ENCODE results near the gene PNMA8B.

PNMA8B gene

GRCh38 chr19:46487178-46487801 is 8.4 kb downstream of the PNMA8B start:
- no peaks in the 10 kb centered on the region for H3K9me3 ChIP-seq
- peaks cover 3 to 4% of the 10 kb centered on the region in 2 experiments for H3K4me1 ChIP-seq (ENCODE audit: control insufficient read depth in 1 of 2, insufficient read depth in 1 of 2, low read depth in 1 of 2, low read length in 1 of 2)
- no peak overlapping the region for H3K27ac ChIP-seq
- H3K4me3 ChIP-seq (ENCODE audit: low read depth in 1 of 2, low read length in 1 of 2): no peak overlapping the region
- TF ChIP-seq CTCF (IDR thresholded peaks at IDR 0.05): no peak
- H3K27me3 ChIP-seq: peaks cover 94% of the 10 kb centered on the region
- no peaks in the 10 kb centered on the region for H3K36me3 ChIP-seq

- Histone ChIP-seq H3K27me3 (peaks cover 94% of the 10 kb centered on the region), H3K36me3 (no peaks in the 10 kb centered on the region), H3K4me1 (ENCODE audit: control insufficient read depth in 1 of 2, insufficient read depth in 1 of 2, low read depth in 1 of 2, low read length in 1 of 2) (peaks cover 3 to 4% of the 10 kb centered on the region in 2 experiments), H3K9me3 (no peaks in the 10 kb centered on the region), H3K27ac (no peak overlapping the region), H3K4me3 (ENCODE audit: low read depth in 1 of 2, low read length in 1 of 2) (no peak overlapping the region)
- TF ChIP-seq CTCF (IDR thresholded peaks at IDR 0.05): no peak
Observed at GRCh38 chr19:46486358-46486757, 9.3 kb downstream of the PNMA8B start.

- H3K4me1 ChIP-seq (ENCODE audit: control insufficient read depth in 1 of 2, insufficient read depth in 1 of 2, low read depth in 1 of 2, low read length in 1 of 2): no peaks in the 10 kb centered on the region
- peaks cover 93% of the 10 kb centered on the region for H3K27me3 ChIP-seq
- no peak for TF ChIP-seq CTCF (IDR thresholded peaks at IDR 0.05)
Observed at GRCh38 chr19:46484656-46485055, 11.0 kb downstream of the PNMA8B start.

GRCh38 chr19:46482631-46483030 is 13.0 kb downstream of the PNMA8B start:
- Histone ChIP-seq H3K36me3 (no peaks in the 10 kb centered on the region), H3K9me3 (no peaks in the 10 kb centered on the region), H3K4me3 (ENCODE audit: low read depth in 1 of 2, low read length in 1 of 2) (no peak overlapping the region), H3K4me1 (ENCODE audit: control insufficient read depth in 1 of 2, insufficient read depth in 1 of 2, low read depth in 1 of 2, low read length in 1 of 2) (no peaks in the 10 kb centered on the region), H3K27ac (no peak overlapping the region), H3K27me3 (peaks cover 82% of the 10 kb centered on the region)
- no peak for TF ChIP-seq CTCF (IDR thresholded peaks at IDR 0.05)

More at GRCh38 chr19:46484656-46485055, 11.0 kb downstream of the PNMA8B start:
- Histone ChIP-seq H3K4me3 (ENCODE audit: low read depth in 1 of 2, low read length in 1 of 2) (no peak overlapping the region), H3K9me3 (no peaks in the 10 kb centered on the region), H3K36me3 (no peaks in the 10 kb centered on the region), H3K27ac (no peak overlapping the region)

- Histone ChIP-seq H3K36me3 (no peaks in the 10 kb centered on the region), H3K9me3 (no peaks in the 10 kb centered on the region), H3K27me3 (peaks cover 76% of the 10 kb centered on the region), H3K27ac (no peak overlapping the region), H3K4me1 (ENCODE audit: control insufficient read depth in 1 of 2, insufficient read depth in 1 of 2, low read depth in 1 of 2, low read length in 1 of 2) (no peaks in the 10 kb centered on the region), H3K4me3 (ENCODE audit: low read depth in 1 of 2, low read length in 1 of 2) (no peak overlapping the region)
- TF ChIP-seq CTCF (IDR thresholded peaks at IDR 0.05): no peak
Observed at GRCh38 chr19:46481947-46482346, 13.7 kb downstream of the PNMA8B start.

Data from neutrophil (primary cell).